ENCODE data around the gene LTF. TPM values are rescaled to one million over a fixed set of nuclear protein-coding genes. Genes with fewer than 3 reads are reported as not detected.

Gene LTF
- total and polyA plus RNA-seq, 2 of the 13 experiments (the other 11 are each of a cell fraction or from before 2014, with no cell fraction given) = not detected

- TF ChIP-seq RXRA (CRISPR knock-in tag; IDR thresholded peaks at IDR 0.05) (no peak), FOXA1 (IDR thresholded peaks at IDR 0.05) (no peak), FOXA1 (CRISPR knock-in tag; IDR thresholded peaks at IDR 0.05) (no peak), NR3C1 (CRISPR knock-in tag; IDR thresholded peaks at IDR 0.05) (no peak), TEF (CRISPR knock-in tag; IDR thresholded peaks at IDR 0.05) (no peak), ELF3 (CRISPR knock-in tag; IDR thresholded peaks at IDR 0.05) (no peak), ZNF180 (CRISPR knock-in tag; IDR thresholded peaks at IDR 0.05; ENCODE audit: borderline replicate concordance, low read depth) (no peak), SRSF1 (optimal IDR thresholded peaks at IDR 0.05; ENCODE audit: low read depth, low read length) (no peak), MBNL3 (CRISPR knock-in tag; conservative IDR thresholded peaks at IDR 0.05) (no peak), EZH2 (conservative IDR thresholded peaks at IDR 0.05; ENCODE audit: low read depth, low read length) (no peak), CBFB (CRISPR knock-in tag; IDR thresholded peaks at IDR 0.05) (no peak), ZNF547 (CRISPR knock-in tag; IDR thresholded peaks at IDR 0.05) (no peak), SOX5 (CRISPR knock-in tag; IDR thresholded peaks at IDR 0.05; ENCODE audit: borderline replicate concordance) (no peak), SMAD9 (CRISPR knock-in tag; IDR thresholded peaks at IDR 0.05) (no peak), ZNF160 (CRISPR knock-in tag; IDR thresholded peaks at IDR 0.05) (no peak), ZNF724P (CRISPR knock-in tag; IDR thresholded peaks at IDR 0.05; ENCODE audit: borderline replicate concordance) (no peak), KLF15 (CRISPR knock-in tag; IDR thresholded peaks at IDR 0.05; ENCODE audit: borderline replicate concordance) (no peak)
- H3K36me3 ChIP-seq (replicated peaks in 1 of 2; ENCODE audit: control insufficient read depth in 1 of 2, insufficient read depth in 2 of 2, low read length in 2 of 2) = no peaks in the 10 kb centered on the region
- no peak for ATAC-seq
- no peaks in the 10 kb centered on the region for H3K4me1 ChIP-seq (ENCODE audit: insufficient read depth, low read length)
- H3K9me3 ChIP-seq (ENCODE audit: low read length) = no peaks in the 10 kb centered on the region
- in situ Hi-C loops (cut with HindIII; ENCODE audit: extremely low pct_ligation_motif_present, low pct_unique_long_range_greater_than_20kb) (no loop called here), intact Hi-C loops (cut with micrococcal nuclease; ENCODE audit: unreplicated experiment) (no loop called here)
- WGBS (ENCODE audit: low lambda C conversion rate) = 44% methylated on average over 4 of the region's 4 CpGs
- no peaks in the 10 kb centered on the region for H3K27me3 ChIP-seq (ENCODE audit: control insufficient read depth in 1 of 2, insufficient read depth in 2 of 2, low read length in 2 of 2)
- H4K20me1 ChIP-seq (ENCODE audit: insufficient read depth, low read length) = no peaks in the 10 kb centered on the region
- CTCF ChIA-PET (ENCODE audit: low intra/inter-chr PET ratio, low total read pairs) = no interaction called here
- H3K9ac ChIP-seq (ENCODE audit: insufficient read depth, low read depth, low read length) = no peak overlapping the region
- H3K4me3 ChIP-seq (replicated peaks in 1 of 3; ENCODE audit: insufficient read depth in 1 of 3, low read depth in 2 of 3, low read length in 3 of 3) = no peak overlapping the region
- H3K4me2 ChIP-seq (ENCODE audit: low read depth, low read length) = no peak overlapping the region
- no TSS peak for BruUV-seq (replicated peaks)
- no peak overlapping the region for H2AFZ ChIP-seq (ENCODE audit: low read length)
- no peak for FAIRE-seq
- no peak overlapping the region for H3K27ac ChIP-seq (ENCODE audit: extremely low read length, insufficient read depth, low read length)
- H3K79me2 ChIP-seq (ENCODE audit: insufficient read depth, low read length) = no peaks in the 10 kb centered on the region
- DNase-seq (ENCODE audit: low spot score) = no peak
- POLR2A ChIA-PET = no interaction called here
Measured at GRCh38 chr3:46440531-46441294, 24.0 kb downstream of the LTF start.

Measured in HepG2 (cell line).